Loucy (cell line): ENCODE measurements around the gene KLRC2.

Experiments
- EZH2phosphoT487 ChIP-seq: fragments of 200-600 bp; IDR thresholded peaks from 2 replicates; pipeline ENCODE4 v1.6.1; 2018; ENCODE audit warnings: antibody characterized with exemption, mild to moderate bottlenecking, moderate library complexity, borderline replicate concordance
- TF ChIP-seq, protein P1 (sequence below): fragments of 200-600 bp; sonication (generic); conservative IDR thresholded peaks from 2 replicates; pipeline ENCODE4 v1.5.1; 2014; ENCODE audit warnings: mild to moderate bottlenecking, antibody characterized with exemption, low read length

GRCh38 chr12:10456856-10457255 lies 21.0 kb upstream of the KLRC2 start:
- TF ChIP-seq, protein P1, sequence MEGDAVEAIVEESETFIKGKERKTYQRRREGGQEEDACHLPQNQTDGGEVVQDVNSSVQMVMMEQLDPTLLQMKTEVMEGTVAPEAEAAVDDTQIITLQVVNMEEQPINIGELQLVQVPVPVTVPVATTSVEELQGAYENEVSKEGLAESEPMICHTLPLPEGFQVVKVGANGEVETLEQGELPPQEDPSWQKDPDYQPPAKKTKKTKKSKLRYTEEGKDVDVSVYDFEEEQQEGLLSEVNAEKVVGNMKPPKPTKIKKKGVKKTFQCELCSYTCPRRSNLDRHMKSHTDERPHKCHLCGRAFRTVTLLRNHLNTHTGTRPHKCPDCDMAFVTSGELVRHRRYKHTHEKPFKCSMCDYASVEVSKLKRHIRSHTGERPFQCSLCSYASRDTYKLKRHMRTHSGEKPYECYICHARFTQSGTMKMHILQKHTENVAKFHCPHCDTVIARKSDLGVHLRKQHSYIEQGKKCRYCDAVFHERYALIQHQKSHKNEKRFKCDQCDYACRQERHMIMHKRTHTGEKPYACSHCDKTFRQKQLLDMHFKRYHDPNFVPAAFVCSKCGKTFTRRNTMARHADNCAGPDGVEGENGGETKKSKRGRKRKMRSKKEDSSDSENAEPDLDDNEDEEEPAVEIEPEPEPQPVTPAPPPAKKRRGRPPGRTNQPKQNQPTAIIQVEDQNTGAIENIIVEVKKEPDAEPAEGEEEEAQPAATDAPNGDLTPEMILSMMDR, result no peak
- no peak for TF ChIP-seq EZH2phosphoT487
